Daoy (cell line): ENCODE measurements around the gene ASAP2. TPM values are rescaled to one million over a fixed set of nuclear protein-coding genes. Genes with fewer than 3 reads are reported as not detected.

Experiments
- DNase-seq: peaks from one replicate; pipeline ENCODE4 v3.0.0-alpha.2; 2015; ENCODE audit warnings: low read depth
- total RNA-seq: library from RNA; depleted of rRNA; stranded (reverse); fragments of >200 nt; shearing (Covaris generic); gene quantifications from 2 replicates; pipeline ENCODE4 v1.2.3, GENCODE V29; 2014

Gene ASAP2
- total RNA-seq, 1 experiment from 2014 or later: 22.7 TPM

- DNase-seq: peak; percentile 59
Observed at GRCh38 chr2:9230881-9231280, 24.3 kb downstream of the ASAP2 start.

GRCh38 chr2:9231291-9232165, 24.9 kb downstream of the ASAP2 start:
- DNase-seq: no peak

- DNase-seq: no peak
Observed at GRCh38 chr2:9232166-9232479, 25.5 kb downstream of the ASAP2 start.

GRCh38 chr2:9232886-9233285, 26.3 kb downstream of the ASAP2 start:
- peak; percentile 71 for DNase-seq

GRCh38 chr2:9234680-9235146, 28.1 kb downstream of the ASAP2 start:
- peak; percentile 95 for DNase-seq

- DNase-seq: peak; percentile 88
Observed at GRCh38 chr2:9235147-9236044, 28.8 kb downstream of the ASAP2 start.

- no peak for DNase-seq
Observed at GRCh38 chr2:9236045-9236344, 29.4 kb downstream of the ASAP2 start.

- no peak for DNase-seq
Observed at GRCh38 chr2:9236867-9237266, 30.3 kb downstream of the ASAP2 start.

- no peak for DNase-seq
Observed at GRCh38 chr2:9237831-9238230, 31.2 kb downstream of the ASAP2 start.

- DNase-seq: no peak
Observed at GRCh38 chr2:9238591-9239326, 32.1 kb downstream of the ASAP2 start.

- no peak for DNase-seq
Observed at GRCh38 chr2:9239616-9240015, 33.0 kb downstream of the ASAP2 start.

GRCh38 chr2:9240745-9241144, 34.1 kb downstream of the ASAP2 start:
- DNase-seq: peak; percentile 47

- no peak for DNase-seq
Observed at GRCh38 chr2:9241233-9241632, 34.6 kb downstream of the ASAP2 start.

- no peak for DNase-seq
Observed at GRCh38 chr2:9243357-9243756, 36.7 kb downstream of the ASAP2 start.

GRCh38 chr2:9244985-9245544, 38.5 kb downstream of the ASAP2 start:
- peak; percentile 32 for DNase-seq

GRCh38 chr2:9247177-9247576, 40.6 kb downstream of the ASAP2 start:
- DNase-seq: no peak

GRCh38 chr2:9247786-9248185, 41.2 kb downstream of the ASAP2 start:
- no peak for DNase-seq

GRCh38 chr2:9248363-9248762, 41.8 kb downstream of the ASAP2 start:
- no peak for DNase-seq

- DNase-seq: peak; percentile 66
Observed at GRCh38 chr2:9249020-9249800, 42.6 kb downstream of the ASAP2 start.

- DNase-seq: no peak
Observed at GRCh38 chr2:9250091-9250490, 43.5 kb downstream of the ASAP2 start.

GRCh38 chr2:9250498-9251153, 44.0 kb downstream of the ASAP2 start:
- DNase-seq: no peak
